ENCODE measurements around the gene CACUL1. TPM values are rescaled to one million over a fixed set of nuclear protein-coding genes. Genes with fewer than 3 reads are reported as not detected.

CACUL1 gene
- total and polyA plus RNA-seq, 9 of the 15 experiments (the other 6 are each of a cell fraction or from before 2014, with no cell fraction given), result 4.5 to 17.1 (median 13.5) TPM

DNA sequence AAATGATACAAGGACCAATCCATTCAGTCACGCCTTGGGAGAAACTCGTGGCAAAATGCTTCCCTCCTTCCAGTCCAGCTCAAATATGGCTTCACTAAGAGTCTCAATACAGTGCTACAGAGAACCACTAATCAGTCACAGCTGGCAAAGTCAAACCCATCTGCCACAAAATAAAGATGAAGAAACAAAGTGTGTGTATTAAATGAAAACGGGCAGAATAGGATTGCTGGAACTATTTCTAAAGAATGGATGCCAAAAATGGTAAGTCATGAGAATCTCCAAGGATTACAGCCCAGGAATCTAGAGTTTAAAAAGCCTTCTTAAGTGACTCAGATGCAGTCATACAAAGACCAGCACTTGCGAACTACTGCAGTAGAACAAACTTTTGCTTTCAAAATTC, 61.9 kb downstream of the CACUL1 start (continued):
- TF ChIP-seq ZNF766 (CRISPR knock-in tag; conservative IDR thresholded peaks at IDR 0.05), result no peak
- TF ChIP-seq, protein P1, sequence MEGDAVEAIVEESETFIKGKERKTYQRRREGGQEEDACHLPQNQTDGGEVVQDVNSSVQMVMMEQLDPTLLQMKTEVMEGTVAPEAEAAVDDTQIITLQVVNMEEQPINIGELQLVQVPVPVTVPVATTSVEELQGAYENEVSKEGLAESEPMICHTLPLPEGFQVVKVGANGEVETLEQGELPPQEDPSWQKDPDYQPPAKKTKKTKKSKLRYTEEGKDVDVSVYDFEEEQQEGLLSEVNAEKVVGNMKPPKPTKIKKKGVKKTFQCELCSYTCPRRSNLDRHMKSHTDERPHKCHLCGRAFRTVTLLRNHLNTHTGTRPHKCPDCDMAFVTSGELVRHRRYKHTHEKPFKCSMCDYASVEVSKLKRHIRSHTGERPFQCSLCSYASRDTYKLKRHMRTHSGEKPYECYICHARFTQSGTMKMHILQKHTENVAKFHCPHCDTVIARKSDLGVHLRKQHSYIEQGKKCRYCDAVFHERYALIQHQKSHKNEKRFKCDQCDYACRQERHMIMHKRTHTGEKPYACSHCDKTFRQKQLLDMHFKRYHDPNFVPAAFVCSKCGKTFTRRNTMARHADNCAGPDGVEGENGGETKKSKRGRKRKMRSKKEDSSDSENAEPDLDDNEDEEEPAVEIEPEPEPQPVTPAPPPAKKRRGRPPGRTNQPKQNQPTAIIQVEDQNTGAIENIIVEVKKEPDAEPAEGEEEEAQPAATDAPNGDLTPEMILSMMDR (IDR thresholded peaks at IDR 0.05 in 2 of 3, conservative IDR thresholded peaks at IDR 0.05 in 1 of 3; ENCODE audit: insufficient read depth in 2 of 3, low read depth in 1 of 3, low read length in 3 of 3), result no peak
- TF ChIP-seq, protein P2, sequence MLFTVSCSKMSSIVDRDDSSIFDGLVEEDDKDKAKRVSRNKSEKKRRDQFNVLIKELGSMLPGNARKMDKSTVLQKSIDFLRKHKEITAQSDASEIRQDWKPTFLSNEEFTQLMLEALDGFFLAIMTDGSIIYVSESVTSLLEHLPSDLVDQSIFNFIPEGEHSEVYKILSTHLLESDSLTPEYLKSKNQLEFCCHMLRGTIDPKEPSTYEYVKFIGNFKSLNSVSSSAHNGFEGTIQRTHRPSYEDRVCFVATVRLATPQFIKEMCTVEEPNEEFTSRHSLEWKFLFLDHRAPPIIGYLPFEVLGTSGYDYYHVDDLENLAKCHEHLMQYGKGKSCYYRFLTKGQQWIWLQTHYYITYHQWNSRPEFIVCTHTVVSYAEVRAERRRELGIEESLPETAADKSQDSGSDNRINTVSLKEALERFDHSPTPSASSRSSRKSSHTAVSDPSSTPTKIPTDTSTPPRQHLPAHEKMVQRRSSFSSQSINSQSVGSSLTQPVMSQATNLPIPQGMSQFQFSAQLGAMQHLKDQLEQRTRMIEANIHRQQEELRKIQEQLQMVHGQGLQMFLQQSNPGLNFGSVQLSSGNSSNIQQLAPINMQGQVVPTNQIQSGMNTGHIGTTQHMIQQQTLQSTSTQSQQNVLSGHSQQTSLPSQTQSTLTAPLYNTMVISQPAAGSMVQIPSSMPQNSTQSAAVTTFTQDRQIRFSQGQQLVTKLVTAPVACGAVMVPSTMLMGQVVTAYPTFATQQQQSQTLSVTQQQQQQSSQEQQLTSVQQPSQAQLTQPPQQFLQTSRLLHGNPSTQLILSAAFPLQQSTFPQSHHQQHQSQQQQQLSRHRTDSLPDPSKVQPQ (CRISPR knock-in tag; IDR thresholded peaks at IDR 0.05; ENCODE audit: borderline replicate concordance), result no peak
- TF ChIP-seq ZC3H11A (IDR thresholded peaks at IDR 0.05; ENCODE audit: low read depth, low read length), result no peak

DNA sequence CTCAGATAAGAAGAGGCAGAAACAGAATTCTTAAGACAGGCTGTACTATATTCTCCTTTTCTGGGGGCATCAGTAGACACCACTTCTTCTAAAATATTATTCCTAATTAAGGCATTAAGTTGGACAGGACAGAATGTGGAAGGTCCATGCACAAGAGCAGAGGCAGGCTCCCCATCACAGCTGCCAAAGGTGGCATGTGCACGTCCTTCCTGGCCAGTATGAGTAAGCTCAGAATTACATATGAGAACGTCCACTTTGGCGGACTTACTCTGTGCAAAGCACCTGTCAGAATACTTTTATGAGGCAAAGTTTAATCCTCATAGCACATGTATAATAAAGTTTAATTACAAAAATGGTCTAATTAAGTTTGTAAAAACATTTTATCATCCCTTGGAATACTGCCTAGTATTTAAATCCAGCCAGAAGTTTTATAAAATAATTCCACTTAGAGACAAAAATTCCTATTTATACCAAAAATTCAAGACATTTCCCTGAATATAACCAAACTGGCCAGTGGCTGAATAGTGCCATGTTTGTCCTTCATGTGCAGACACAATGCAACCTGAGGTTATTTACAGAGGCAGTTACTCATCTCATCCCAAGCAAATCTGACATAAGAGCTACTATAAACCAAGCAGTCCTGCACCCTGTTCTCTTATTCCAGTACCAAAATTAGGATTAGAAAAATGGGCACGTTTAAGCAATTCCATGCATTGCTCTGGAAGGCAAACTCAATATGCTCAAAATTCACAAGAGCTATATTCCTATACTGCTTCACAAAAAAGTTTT, 65.5 kb downstream of the CACUL1 start:
- no peak for FAIRE-seq
- intact Hi-C loops (cut with micrococcal nuclease), result no loop called here
- TF ChIP-seq ZNF212 (CRISPR knock-in tag; IDR thresholded peaks at IDR 0.05) (no peak), KHSRP (IDR thresholded peaks at IDR 0.05) (no peak), YBX1 (IDR thresholded peaks at IDR 0.05) (no peak), CBFB (CRISPR knock-in tag; IDR thresholded peaks at IDR 0.05) (no peak)
- TF ChIP-seq, protein P3, sequence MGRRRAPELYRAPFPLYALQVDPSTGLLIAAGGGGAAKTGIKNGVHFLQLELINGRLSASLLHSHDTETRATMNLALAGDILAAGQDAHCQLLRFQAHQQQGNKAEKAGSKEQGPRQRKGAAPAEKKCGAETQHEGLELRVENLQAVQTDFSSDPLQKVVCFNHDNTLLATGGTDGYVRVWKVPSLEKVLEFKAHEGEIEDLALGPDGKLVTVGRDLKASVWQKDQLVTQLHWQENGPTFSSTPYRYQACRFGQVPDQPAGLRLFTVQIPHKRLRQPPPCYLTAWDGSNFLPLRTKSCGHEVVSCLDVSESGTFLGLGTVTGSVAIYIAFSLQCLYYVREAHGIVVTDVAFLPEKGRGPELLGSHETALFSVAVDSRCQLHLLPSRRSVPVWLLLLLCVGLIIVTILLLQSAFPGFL (CRISPR knock-in tag; IDR thresholded peaks at IDR 0.05), result no peak
- TF ChIP-seq, protein P4, sequence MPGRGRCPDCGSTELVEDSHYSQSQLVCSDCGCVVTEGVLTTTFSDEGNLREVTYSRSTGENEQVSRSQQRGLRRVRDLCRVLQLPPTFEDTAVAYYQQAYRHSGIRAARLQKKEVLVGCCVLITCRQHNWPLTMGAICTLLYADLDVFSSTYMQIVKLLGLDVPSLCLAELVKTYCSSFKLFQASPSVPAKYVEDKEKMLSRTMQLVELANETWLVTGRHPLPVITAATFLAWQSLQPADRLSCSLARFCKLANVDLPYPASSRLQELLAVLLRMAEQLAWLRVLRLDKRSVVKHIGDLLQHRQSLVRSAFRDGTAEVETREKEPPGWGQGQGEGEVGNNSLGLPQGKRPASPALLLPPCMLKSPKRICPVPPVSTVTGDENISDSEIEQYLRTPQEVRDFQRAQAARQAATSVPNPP (IDR thresholded peaks at IDR 0.05; ENCODE audit: borderline replicate concordance, insufficient read depth, insufficient read length), result no peak
- TF ChIP-seq, protein P5, sequence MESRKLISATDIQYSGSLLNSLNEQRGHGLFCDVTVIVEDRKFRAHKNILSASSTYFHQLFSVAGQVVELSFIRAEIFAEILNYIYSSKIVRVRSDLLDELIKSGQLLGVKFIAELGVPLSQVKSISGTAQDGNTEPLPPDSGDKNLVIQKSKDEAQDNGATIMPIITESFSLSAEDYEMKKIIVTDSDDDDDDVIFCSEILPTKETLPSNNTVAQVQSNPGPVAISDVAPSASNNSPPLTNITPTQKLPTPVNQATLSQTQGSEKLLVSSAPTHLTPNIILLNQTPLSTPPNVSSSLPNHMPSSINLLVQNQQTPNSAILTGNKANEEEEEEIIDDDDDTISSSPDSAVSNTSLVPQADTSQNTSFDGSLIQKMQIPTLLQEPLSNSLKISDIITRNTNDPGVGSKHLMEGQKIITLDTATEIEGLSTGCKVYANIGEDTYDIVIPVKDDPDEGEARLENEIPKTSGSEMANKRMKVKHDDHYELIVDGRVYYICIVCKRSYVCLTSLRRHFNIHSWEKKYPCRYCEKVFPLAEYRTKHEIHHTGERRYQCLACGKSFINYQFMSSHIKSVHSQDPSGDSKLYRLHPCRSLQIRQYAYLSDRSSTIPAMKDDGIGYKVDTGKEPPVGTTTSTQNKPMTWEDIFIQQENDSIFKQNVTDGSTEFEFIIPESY (CRISPR knock-in tag; IDR thresholded peaks at IDR 0.05), result no peak

More for the DNA sequence above, 65.5 kb downstream of the CACUL1 start:
- Histone ChIP-seq H3K4me2 (ENCODE audit: insufficient read depth, low read length) (no peak overlapping the region), H3K27ac (ENCODE audit: extremely low read depth, low read depth, low read length) (no peak overlapping the region), H3K9me3 (replicated peaks; ENCODE audit: control insufficient read depth, insufficient read depth, low read depth, low read length) (no peaks in the 10 kb centered on the region), H3K27me3 (ENCODE audit: control insufficient read depth in 2 of 2, insufficient read depth in 2 of 2, low read length in 2 of 2) (no peaks in the 10 kb centered on the region), H3K9ac (ENCODE audit: insufficient read depth in 1 of 2, low read depth in 2 of 2, low read length in 2 of 2) (no peak overlapping the region), H3K4me1 (replicated peaks in 1 of 2; ENCODE audit: control insufficient read depth in 2 of 2, insufficient read depth in 2 of 2, low read length in 2 of 2) (no peaks in the 10 kb centered on the region), H3K9me1 (ENCODE audit: control insufficient read depth, insufficient read depth, low read length) (no peaks in the 10 kb centered on the region), H2AFZ (ENCODE audit: low read depth, low read length) (no peak overlapping the region), H3K79me2 (ENCODE audit: control insufficient read depth, insufficient read depth, low read length) (no peaks in the 10 kb centered on the region; the same call in 2 of the 3 replicates), H4K20me1 (replicated peaks; ENCODE audit: control insufficient read depth, insufficient read depth, low read length) (no peaks in the 10 kb centered on the region), H3K36me3 (ENCODE audit: control insufficient read depth, insufficient read depth, low read length) (peaks cover 51% of the 10 kb centered on the region; the same call in 2 of the 3 replicates), H3K4me3 (no peak overlapping the region)
- in situ Hi-C loops (cut with MboI), result no loop called here
- ChIA-PET CTCF (ENCODE audit: low intra/inter-chr PET ratio) (no interaction called here), POLR2A (no interaction called here)
- ATAC-seq (no peak), DNase-seq (ENCODE audit: extremely low read depth in 1 of 4, low spot score in 3 of 4) (no peak)
- 82% methylated on average over 4 of the region's 4 CpGs for WGBS (ENCODE audit: insufficient coverage, low coverage, missing lambda C conversion rate)
- BruUV-seq (replicated peaks), result no TSS peak

Data from K562 (cell line).